HG03196 (cell line): ENCODE measurements around the gene ALK.

Experiments
- ATAC-seq: cut with Tn5 transposase; IDR thresholded peaks from one replicate; pipeline ENCODE4 v1.9.1; 2021; ENCODE audit not compliant: unreplicated experiment

The ALK gene

GRCh38 chr2:29910465-29910864 is 10.9 kb downstream of the ALK start:
- no peak for ATAC-seq

DNA sequence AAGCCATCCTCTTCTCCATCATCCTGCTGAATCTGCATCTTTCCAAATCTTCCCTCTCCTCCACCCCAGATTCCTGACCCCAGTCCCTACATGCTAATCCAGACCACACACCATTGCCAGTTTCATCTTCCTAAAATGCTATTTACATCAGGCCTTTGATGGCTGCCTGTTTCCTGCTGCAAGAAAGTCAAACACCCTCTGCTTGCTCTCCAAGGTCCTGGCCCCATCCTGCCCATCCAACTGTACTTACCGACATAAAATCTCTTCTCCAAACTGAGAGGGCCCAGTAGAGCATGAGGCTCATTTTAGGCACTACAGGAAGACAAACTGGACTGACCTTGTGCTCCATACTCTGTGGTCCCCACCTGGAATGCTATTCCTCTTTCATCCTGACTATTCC is 19.0 kb downstream of the ALK start:
- no peak for ATAC-seq

DNA sequence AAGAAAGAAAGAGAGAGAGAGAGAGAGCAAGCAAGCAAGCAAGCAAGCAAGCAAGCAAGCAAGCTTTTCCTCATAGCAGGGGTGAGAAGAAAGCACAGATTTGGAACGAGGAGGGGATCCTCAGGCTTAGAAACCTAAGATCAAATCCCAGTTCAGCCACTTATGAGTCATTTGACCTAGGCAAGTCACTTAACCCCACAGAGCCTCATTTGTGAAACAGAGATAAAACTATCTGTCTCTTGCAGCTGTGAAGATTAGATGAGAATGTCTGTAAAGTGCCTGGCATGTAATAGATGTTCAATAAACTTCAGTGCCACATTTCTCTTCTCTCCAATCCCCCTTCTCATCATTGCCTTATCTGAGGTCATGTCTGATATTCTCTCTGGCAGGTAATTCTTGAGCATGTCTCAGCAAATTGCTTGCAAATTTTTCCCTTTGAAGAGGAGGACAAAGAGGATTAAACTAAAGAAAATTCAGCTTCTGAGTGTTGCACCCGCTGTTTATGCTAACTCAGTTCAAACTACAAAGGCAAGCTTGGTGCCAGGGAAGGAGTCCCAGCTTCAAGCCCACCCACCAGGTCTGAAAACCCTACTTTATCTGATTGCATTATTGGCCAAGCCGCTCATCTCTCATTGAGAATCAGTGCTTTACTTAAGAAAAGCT is 20.3 kb downstream of the ALK start:
- ATAC-seq = no peak

GRCh38 chr2:29898999-29899398 is 22.4 kb downstream of the ALK start:
- no peak for ATAC-seq

- ATAC-seq = no peak
These were observed 26.4 kb downstream of the ALK start for GRCh38 chr2:29894822-29895614.

DNA sequence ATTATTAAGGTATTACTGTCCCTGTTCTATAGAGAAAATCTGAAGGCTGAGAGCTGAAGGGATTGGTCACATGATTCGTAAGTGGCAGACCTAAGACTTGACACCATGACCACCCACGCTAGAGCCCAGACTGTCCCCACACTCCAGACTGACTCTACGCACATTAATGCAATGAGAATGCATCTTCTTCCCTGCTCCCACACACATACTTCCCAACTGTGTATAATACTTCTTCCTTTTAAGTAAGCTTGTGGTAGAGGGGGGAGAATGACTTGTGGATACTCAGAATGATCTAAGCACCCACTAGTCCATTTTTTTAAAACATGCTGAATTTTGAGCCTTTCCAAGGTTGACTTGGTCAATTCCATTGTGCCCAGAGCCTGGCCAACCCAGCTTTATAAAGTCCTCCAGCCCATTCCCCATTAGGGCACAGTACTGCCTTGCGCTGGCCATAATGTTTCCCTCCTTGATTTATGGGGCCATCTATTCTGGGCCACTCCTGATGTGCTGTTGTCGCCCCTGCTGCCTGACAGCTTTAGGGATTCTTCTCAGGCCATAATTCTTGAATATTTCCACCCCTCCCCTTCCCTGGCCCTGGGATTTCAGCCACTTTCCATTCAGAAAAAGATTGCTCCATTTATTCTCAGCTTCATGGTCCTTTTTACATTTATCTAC is 28.7 kb downstream of the ALK start:
- ATAC-seq = no peak

DNA sequence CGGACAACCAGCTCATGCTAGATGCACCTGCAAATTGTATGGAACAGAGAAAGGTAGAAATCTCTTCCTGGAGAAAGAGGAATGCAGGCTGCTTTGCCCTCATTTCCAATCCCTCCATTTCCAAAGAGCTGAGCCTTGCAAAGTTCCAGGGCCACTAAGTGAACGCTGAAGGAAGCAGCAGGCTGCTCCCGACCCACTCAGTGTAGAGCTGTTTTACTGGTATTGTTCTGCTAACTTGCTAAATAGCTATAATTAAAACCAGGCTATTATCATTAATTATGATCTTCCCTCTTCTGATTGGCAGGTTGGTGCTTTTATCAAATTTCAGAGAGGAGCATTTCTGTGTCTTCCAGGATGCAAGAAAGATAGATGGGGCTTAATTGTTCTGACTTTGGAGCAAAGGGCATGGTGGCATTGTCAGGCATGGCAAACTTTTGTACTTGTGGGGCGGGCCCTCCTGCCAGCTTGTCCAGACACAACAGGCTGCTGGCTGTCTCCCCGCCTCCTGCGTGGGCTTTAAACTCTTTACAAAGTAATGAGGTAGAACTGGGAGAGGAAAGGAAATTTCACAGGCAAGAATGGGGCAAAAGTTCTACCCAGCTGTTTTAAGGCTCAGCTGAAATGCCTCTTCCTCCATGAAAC is 40.2 kb downstream of the ALK start:
- ATAC-seq = no peak

DNA sequence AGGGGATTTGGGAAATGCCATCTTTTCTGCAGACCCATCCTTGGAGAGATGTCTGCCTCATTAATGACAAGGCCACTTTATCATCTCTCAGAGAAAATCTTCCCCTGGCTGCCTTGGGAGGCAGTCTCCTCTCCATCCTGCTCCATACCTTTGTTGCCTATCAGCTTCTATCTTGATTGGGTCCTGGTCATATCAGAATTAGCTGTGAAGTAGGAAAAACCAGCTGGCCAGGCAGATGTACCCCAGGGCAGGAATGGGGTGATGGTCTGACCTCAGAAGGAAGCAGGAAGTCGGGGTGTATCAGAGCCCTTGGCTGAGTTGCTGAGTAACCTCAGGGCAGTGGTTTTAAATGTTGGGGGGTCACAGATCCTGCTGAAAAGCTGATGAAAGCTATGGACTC is 41.3 kb downstream of the ALK start:
- no peak for ATAC-seq

GRCh38 chr2:29879456-29879855 is 41.9 kb downstream of the ALK start:
- ATAC-seq = no peak

- ATAC-seq = no peak
These were observed 42.5 kb downstream of the ALK start for GRCh38 chr2:29878898-29879297.

DNA sequence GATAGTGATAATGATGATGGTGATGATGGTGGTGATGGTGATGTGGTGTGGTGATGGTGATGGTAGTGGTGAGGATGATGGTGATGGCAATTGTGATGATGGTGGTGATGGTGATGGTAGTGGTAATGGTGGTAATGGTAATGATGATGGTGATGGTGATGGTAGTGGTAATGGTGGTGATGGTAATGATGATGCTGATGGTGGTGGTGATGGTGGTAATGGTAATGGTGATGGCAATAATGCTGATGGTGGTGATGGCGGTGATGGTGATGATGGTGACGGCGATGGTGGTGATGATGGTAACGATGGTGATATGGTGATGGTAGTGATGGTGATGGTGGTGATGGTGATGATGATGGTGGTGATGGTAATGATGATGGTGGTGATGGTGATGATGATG is 45.0 kb downstream of the ALK start:
- ATAC-seq = no peak

- ATAC-seq = no peak
These were observed 46.6 kb downstream of the ALK start for GRCh38 chr2:29874745-29875144.

DNA sequence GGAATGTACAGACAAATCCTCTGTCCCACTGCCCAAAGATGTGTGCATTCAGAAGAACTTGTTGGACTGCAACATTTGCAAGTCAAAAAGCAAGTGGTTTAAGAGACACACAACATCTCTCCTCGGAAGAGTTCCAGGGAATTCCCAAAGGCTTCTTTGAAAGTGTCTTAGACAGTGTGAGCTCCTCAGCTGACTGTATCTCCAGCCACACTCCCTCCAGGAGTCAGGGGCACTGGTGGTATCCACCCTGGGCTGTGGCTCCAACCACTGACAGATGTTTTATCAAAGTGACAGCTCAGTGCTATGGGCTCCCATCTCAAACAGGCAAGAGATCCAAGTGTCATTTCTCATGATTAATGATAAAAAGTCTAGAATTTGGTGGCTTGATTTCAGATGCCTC is 48.5 kb downstream of the ALK start:
- no peak for ATAC-seq

DNA sequence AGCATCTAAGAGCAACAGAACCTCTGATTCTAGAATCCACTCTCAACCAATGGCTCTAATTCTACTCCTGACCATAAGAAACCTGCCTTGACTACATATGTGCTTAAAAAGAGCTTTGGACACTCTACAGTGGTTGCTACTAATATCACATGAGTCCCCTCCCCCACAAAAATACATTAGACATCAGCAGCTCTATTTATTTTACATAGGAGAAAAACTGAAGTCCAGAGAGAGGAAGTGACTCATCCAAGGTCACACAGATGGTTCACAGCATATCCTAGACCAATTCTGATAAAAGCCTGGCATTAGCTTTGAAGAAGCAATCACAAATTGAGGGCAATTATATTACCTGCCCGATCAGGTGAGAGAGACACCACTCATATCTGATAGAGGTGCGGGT is 49.8 kb downstream of the ALK start:
- no peak for ATAC-seq

DNA sequence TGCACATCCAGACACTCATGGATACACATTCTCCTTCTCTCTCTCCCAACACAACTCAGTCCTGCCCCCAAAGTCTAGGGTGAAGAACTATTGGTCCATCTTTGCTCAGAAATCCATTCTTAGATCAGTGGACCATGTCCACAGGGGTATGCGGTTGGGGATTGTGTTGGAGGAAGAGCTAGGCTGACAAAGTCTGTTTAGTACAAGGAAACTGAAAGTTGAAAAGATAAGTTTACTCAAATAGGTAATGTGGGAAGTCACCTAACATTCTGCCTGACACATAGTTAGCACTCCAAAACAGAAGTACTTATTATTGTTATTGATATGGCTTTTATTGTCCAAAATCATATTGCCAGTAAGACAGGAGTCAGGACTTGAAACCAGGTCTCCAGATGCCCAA is 55.9 kb downstream of the ALK start:
- no peak for ATAC-seq

DNA sequence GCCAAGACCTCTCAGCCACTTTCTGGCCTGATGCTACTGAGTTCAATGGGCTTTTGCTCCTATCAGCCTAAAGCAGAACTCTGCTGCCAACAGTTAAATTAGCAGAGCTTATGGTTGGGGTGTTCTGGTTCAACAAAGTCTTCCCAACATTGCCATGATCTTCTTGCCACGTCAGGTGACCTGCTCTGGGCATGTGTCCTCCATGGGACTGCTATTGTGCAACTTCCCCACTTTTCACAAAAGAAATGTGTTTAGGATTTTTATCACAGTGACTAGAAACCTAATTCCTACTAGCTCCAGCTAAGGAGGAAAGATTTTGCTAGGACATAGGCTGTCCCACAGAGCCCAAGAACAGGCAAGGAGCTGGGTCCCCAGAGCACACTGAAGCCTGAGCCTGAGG is 56.4 kb downstream of the ALK start:
- ATAC-seq = no peak

- no peak for ATAC-seq
These were observed 65.3 kb downstream of the ALK start for GRCh38 chr2:29855924-29856639.

DNA sequence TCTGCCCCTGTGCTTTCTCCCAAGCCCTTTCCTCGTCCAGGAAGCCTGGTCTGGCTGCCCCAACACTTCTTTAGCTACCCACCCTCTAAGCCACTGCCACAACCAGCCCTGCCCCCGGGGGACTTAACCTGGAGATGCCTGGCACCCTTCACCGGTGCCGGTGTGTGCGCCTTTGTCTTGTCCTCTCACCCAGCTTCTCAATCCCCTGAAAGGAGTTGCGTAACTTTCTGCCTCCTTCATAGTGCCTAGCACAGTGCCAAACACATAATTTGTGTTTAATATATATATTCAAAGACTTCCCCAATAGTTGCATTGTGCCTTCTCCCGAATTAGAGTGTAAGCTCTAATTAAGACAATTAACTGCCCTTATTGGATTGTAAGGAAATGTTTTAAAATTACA is 70.6 kb downstream of the ALK start:
- ATAC-seq = no peak

DNA sequence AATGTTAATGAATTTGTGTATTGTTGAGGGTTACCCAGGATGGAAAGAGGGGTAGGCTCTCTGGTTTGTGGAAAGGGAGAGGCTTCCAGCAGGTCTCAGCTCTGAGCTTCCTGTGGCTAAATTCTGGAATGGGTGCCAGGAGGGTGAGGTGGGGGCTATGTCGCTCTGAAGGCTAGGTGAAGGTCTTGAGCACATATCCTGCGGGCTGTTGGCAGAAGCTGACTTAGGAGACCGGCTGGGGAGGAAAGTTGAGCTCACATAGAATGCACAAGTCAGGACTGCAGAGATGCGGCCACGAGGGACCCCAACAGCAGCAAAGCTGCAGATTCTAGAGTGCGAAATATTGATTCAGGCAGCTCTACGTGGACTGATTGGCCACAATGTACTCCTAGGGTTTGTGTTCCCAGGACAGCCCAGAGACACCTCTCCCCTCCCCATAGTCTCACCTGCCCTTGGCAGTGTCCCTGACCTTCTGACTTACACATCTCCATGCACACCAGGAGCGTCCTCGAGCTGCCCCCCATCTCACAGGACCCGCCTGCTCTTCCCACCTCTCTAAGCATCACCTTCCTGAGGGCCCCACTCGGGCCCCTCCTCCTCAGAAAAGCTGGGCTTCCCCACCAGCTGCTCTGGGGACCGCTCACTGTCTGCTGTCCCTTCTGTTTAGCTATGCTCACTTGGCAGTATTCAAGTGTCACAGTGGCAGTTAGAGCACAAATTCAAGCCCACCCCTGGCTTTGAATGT is 72.6 kb downstream of the ALK start:
- ATAC-seq = no peak

DNA sequence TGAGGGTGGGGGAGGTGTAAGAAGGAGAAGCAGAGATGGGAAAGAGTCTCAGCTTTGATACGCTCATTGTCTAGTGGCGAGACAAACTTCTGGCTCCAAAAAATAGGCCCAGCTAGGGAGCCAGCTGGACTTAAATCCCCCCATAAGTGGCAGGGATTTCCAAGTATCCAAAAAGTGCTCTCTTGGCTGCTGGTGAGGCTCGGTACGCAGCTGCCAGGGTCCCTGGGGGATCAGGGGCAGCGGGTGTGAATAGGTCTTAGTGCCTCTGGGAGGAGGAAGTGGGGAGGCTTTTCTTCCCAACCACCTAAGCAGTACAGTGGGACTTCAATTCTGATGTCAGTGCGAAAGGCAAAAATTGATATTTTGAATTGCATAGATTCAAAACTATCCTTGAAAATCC is 73.5 kb downstream of the ALK start:
- no peak for ATAC-seq
